T47D (cell line): ENCODE results near the gene NOD1.
A peak's percentile ranks its signal among the peaks of the same experiment; 100 is the strongest.
"Not testable (repeated sequence)": the region's sequence is repeated elsewhere in the genome, so short reads cannot be mapped to it uniquely, and the experiment has no call there.

Source experiments
- DNase-seq, 2 experiments: peaks; one replicate each; pipeline versions ENCODE4 v3.0.0 to v3.0.0-alpha.2; 2011 to 2012; ENCODE audit warnings: low read depth in 1 of 2, low spot score in 1 of 2
- JUND ChIP-seq: IDR thresholded peaks from 2 replicates; pipeline ENCODE4 v1.6.1; 2012; ENCODE audit warnings: low read depth
- in situ Hi-C: cut with HindIII; loops from 2 replicates; pipeline ENCODE4 v1.10.0; 2016; ENCODE audit warnings: low sequenced_read_pairs, low pct_unique_long_range_greater_than_20kb

The NOD1 gene

DNA sequence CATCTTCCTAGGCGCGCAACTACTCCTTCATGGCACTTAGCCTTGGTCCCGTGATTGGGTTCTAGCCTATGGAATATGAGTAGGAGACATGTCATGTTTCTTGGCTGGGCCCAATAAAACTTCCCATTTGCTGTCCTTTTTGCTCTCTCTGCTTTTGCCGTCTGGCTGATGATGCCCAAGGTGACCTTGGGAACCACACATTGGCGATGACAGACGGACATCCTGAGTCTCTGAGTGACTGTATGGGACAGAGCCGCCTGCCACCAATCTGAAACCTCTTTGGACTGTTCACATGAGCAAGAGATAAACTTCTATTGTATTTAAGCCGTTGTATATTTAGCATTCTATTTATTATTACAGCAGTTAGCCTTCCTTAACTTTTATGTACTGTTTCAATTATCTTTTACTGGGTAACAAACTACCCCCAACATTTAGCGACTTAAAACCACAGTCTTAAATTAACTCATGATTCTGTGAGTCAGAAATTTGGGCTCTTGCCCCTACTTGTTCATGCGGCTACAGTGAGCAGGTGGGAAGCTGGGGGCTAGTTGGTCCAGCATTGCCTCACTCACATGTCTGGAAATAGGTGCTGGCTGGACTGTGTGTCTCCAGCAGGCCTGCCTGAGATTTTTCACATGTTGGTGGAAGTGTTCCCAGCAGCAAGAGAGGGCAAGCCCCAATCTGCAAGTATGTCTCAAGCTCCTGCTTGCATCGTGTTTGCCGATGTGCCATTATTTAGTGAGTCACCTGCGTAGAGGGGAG lies 71.7 kb downstream of the NOD1 start:
- TF ChIP-seq JUND, result no peak
- in situ Hi-C loops, result no loop called here
- no peak for DNase-seq

DNA sequence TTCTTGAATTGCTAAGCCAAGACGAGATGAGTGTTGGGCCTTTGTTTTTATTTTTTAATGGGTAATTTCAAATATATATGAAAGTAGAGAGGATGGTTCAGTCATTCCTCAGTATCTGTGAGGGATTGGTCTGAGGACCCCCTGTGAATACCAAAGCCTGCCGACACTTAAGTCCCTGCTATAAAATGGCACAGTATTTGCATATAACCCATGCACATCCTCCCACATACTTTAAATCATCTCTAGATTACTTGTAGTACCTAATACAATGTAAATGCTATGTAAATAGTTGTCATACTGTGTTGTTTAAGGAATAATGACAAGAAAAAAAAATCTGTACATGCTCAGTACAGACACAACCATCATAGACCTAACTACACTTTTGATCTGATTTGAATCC lies 73.4 kb downstream of the NOD1 start:
- in situ Hi-C loops, result no loop called here
- DNase-seq, result no peak
- TF ChIP-seq JUND, result no peak

DNA sequence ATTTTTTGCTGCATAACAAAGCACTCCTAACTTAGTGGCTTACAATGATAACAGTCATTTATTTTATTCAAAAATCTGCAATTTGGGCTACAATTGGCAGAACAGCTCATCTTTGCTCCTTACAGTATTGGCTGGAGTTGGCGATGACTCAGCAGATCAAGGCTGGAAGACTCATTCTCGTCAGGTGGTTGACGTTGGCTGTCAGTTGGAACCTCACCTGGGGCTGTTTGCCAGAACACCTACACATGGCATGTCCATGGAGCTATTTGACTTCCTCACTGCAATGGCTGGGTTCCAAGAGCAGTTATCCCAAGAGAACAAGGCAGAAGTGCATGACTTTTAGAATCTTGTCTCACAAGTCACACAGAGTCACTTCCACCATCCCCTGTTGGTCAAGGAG lies 75.1 kb downstream of the NOD1 start:
- DNase-seq, result peak in 1 of 2 experiments; percentile 94
- in situ Hi-C loops, result no loop called here
- TF ChIP-seq JUND, result no peak

DNA sequence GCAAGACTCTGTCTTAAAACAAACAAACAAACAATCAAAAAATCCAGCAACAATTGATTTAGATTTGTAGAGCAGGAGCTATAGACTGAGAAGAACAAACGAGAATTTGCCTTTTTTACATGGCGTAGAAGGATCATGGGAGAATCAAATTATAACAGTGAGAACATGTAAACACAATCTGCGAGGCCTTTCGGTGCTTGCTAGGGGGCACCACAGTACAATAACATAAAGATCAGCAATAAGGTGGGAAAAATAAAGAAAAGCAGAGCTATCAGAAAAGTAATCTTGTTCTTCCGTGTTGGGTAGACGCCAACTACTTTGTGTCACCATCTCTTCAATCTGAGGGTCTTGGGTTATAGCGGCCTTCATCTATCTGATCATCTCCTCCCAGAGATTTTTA lies 82.2 kb downstream of the NOD1 start:
- in situ Hi-C loops, result no loop called here
- TF ChIP-seq JUND, result no peak
- DNase-seq, result peak in 1 of 2 experiments; percentile 19

DNA sequence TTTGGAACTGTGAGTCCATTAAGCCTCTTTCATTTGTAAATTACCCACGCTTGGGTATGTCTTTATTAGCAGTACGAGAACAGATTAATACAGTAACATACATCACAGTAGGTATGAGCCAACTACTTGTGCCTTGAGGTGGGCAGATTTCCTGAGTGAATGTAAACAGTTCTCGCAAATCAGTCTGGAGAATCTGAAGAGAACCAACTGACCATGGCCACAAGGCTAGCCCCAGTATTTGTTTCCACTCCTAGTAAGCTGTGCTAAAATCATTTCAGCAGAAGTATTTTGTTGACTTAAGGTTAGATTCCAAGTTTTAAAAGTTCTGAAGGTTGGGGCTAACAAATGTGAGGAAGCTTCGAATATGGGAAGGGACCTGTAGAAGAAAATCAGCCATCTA lies 82.9 kb downstream of the NOD1 start:
- TF ChIP-seq JUND, result peak; percentile 62; the same call in 1 of the 2 replicates
- peak in 1 of 2 experiments; percentile 59 for DNase-seq
- in situ Hi-C loops, result no loop called here

DNA sequence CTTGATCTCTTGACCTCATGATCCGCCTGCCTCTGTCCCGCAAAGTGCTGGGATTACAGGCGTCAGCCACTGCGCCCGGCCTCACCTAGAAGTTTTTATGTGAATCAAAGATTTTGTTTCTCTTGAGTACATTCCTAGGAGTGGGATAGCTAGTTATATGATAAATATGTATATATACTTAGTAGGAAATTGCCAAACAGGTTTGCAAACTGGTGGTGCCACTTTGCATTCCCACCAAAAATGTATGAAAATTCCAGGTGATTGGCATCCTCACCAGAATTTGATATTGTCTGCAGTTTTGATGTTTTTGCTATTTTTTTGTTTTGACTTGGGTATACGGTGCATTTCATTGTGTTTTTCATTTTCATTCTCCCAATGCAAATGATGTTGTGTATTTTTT lies 86.8 kb downstream of the NOD1 start:
- no peak for TF ChIP-seq JUND
- in situ Hi-C loops, result no loop called here
- DNase-seq, result peak in 1 of 2 experiments; percentile 53

DNA sequence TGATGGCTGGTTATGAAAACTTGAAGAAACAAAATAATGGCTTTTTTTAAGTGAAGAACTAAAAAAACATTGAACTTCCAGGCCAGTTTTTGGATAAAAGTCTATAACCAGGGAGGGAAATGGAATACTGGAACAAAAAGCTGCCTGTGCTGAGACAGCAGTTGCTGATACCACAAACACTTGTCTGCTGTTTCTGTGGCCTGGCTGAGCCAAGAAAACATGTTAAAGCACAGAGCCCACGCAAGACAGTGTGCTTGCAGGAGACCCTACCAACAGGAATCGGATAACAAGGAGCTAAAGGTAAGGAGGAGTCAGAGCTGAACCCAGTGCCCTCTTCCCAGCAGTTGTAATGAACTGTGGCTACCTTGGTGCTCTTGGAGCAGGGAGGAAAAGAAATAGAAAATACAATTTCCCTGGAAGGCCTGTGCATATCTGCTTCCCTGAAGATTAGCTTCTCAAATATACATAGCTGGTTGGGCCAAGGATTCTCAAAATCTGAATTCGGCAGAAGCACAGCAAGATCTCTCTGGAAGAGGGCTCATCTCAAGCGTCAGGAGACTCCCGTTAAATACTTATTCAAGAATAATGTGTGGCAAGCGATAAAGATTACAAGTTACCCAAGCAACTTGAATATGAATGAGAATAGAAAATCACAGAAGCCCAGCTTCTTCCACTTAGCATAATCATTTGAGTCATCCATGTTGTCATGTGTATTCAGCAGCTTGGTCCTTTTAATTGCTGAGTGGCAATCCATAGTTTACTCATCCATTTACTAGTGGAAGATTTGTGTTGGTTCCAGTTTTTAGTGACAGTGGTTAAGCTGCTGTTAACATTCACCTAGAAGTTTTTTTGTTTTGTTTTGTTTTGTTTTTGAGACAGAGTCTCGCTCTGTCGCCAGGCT lies 87.6 kb downstream of the NOD1 start:
- TF ChIP-seq JUND, result no peak

DNA sequence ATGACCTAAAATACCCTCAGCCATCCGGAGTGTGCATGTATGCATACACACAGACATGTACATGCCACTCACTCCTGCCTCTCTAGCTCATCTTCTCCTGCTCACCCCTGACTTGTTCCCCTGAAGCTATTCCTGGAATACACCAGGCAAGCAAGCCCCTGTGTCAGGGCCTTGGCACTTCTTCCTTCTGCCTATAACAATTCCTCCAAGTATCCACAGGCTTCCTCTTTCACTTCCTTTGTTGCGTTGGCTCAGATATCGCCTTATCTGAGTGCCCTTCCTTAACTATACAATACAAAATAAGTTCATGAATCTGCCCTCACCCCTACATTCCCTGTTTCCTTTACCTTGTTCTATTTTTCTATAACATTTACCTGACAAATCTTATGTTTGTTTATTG lies 88.8 kb downstream of the NOD1 start:
- no peak for TF ChIP-seq JUND
- in situ Hi-C loops, result no loop called here
- DNase-seq, result no peak

More for the DNA sequence above, 87.6 kb downstream of the NOD1 start:
- in situ Hi-C loops, result no loop called here
- DNase-seq, result no peak

DNA sequence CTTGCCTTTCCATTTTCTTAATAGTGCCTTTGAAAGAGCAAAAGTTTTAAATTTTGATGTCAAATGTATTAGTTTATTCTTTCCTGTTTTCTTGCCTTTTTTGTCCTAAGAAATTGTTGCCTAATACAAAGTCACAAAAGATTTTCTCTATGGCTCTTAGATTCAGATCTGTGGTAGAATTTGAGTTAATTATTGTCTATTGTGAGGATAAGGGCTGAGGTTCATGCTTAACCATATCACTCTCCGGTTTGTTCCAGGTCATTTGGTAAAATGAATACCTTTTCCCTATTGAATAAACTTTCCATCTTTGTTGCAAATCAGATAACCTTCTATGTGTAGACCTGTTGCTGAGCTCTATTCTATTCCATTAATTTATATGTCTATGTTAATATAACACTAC lies 96.0 kb downstream of the NOD1 start:
- in situ Hi-C loops, result no loop called here
- DNase-seq, result no peak
- TF ChIP-seq JUND, result no peak

DNA sequence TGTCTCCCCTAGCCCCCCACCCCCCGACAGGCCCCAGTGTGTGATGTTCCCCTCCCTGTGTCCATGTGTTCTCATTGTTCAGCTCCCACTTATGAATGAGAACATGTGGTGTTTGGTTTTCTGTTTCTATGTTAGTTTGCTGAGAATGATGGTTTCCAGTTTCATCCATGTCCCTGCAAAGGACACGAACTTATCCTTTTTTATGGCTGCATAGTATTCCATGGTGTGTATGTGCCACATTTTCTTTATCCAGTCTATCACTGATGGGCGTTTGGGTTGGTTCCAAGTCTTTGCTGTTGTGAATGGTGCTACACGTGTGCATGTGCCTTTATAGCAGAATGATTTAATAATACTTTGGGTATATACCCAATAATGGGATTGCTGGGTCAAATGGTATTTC lies 97.8 kb downstream of the NOD1 start:
- DNase-seq, in situ Hi-C loops: not testable (repeated sequence)

DNA sequence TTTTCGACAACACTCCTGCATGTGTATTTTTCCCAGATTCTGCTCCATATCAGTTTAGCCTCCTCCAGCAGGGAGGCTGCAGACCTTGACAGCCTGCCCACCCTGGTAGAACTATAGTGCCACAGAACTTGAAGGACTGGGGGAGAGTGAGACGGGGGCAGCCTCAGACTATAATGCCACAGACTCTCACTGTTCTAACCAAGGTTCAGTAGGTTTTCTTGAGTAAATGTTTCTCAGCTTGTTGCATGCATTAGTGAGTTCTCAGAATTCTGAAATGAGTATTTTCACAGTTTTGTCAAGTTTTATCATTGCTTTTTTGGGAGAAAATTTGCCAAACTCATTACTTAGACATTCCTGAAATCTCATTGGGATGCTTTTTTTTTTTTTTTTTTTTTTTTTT lies 98.3 kb downstream of the NOD1 start:
- in situ Hi-C loops, result no loop called here
- no peak for TF ChIP-seq JUND
- no peak for DNase-seq

DNA sequence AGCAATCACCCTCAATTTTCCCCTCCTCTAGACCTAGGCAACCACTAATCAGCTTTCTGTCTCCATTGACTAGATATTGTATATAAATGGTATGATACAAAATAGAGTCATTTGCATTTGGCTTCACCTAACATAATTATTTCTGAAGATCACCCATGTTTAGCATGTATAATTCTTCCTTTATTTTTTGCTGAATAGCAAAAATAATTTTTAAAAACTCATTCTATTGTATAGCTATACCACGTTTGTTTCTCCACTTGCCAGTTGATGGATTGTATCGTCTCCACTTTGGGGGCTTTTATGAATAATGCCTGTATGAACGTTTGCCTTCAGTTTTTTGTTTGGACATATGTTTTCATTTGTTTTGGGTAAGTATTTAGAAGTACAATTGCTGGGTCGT lies 98.8 kb downstream of the NOD1 start:
- in situ Hi-C loops, result no loop called here

DNA sequence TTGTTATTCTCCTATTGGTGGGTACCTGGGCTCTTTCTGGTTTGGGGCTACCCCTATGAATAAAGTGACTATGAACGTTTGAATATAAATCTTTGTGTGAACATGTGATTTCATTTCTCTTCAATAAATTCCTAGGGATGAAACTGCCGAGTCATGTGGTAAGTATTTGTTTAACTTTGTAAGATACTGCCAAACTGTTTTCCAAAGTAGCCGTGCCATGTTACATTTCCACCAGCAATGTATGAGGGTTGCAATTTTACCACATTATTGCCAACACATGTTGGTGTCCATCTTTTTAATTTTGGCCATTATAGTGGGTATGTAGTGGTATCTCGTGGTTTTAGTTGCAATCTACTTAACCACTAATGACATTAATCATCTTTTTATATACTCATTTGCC lies 99.5 kb downstream of the NOD1 start:
- no peak for TF ChIP-seq JUND
- DNase-seq, result no peak
- in situ Hi-C loops, result no loop called here

More for the DNA sequence above, 98.8 kb downstream of the NOD1 start:
- no peak for DNase-seq
- TF ChIP-seq JUND, result no peak
